Caco-2 (cell line): ENCODE measurements around the gene ATIC. TPM values are rescaled to one million over a fixed set of nuclear protein-coding genes. Genes with fewer than 3 reads are reported as not detected.
"Not testable (repeated sequence)": the region's sequence is repeated elsewhere in the genome, so short reads cannot be mapped to it uniquely, and the experiment has no call there.

ENCODE experiments used
- BruUV-seq: library from RNA; stranded (reverse); fragments of 400-500 nt; replicated peaks from 2 replicates; lab custom pipeline; 2021; lab: Mats Ljungman, UMichigan
- CTCF ChIA-PET: fragments of 300-600 bp; sonication (Branson Sonifier 250); formaldehyde crosslinking; loops from one replicate; lab custom pipeline; 2022; ENCODE audit warnings: antibody characterized with exemption; lab: Charles Lee
- POLR2A ChIA-PET: fragments of 300-600 bp; sonication (Branson Sonifier 250); formaldehyde crosslinking; loops from one replicate; lab custom pipeline; 2022; ENCODE audit warnings: antibody characterized with exemption; lab: Charles Lee
- DNase-seq, 2 experiments: peaks; one replicate each; pipeline versions ENCODE4 v3.0.0 to v3.0.0-alpha.2; 2020 to 2022
- H3K27me3 ChIP-seq: replicated peaks from 2 replicates; pipeline ENCODE4 v1.6.0; 2011; ENCODE audit warnings: low read length; ENCODE audit not compliant: control insufficient read depth, insufficient read depth
- H3K36me3 ChIP-seq: 2 replicates; pipeline ENCODE4 v1.5.1; 2011; ENCODE audit warnings: low read length; ENCODE audit not compliant: control insufficient read depth, insufficient read depth
- H3K4me1 ChIP-seq: fragments of 250-450 bp; sonication (Bioruptor Pico); 2 replicates; pipeline ENCODE4 v1.5.1; 2020; ENCODE audit warnings: mild to moderate bottlenecking
- H3K4me3 ChIP-seq: 2 replicates; pipeline ENCODE4 v1.5.1; 2011; ENCODE audit warnings: low read depth, mild to moderate bottlenecking, control low read depth, low read length
- H3K9me3 ChIP-seq: fragments of 250-450 bp; sonication (Bioruptor Pico); 2 replicates; pipeline ENCODE4 v1.5.1; 2020; ENCODE audit warnings: mild to moderate bottlenecking, moderate library complexity
- H3K27ac Mint-ChIP-seq: one replicate; pipeline ENCODE4 v1.8.0; 2022; ENCODE audit warnings: mixed read lengths; ENCODE audit not compliant: unreplicated experiment
- H3K27me3 Mint-ChIP-seq: one replicate; pipeline ENCODE4 v1.8.0; 2022; ENCODE audit warnings: mixed read lengths; ENCODE audit not compliant: insufficient read depth, unreplicated experiment
- H3K36me3 Mint-ChIP-seq: one replicate; pipeline ENCODE4 v1.8.0; 2022; ENCODE audit warnings: mild to moderate bottlenecking, mixed read lengths; ENCODE audit not compliant: insufficient read depth, unreplicated experiment
- H3K4me1 Mint-ChIP-seq: one replicate; pipeline ENCODE4 v1.8.0; 2022; ENCODE audit warnings: low read depth, mixed read lengths; ENCODE audit not compliant: unreplicated experiment
- H3K4me3 Mint-ChIP-seq: one replicate; pipeline ENCODE4 v1.8.0; 2022; ENCODE audit warnings: mild to moderate bottlenecking, moderate library complexity, mixed read lengths; ENCODE audit not compliant: unreplicated experiment
- H3K9me3 Mint-ChIP-seq: one replicate; pipeline ENCODE4 v1.8.0; 2022; ENCODE audit warnings: mixed read lengths; ENCODE audit not compliant: unreplicated experiment
- CTCF ChIP-seq, 2 experiments: fragments of 200-600 bp in 1 of 2; IDR thresholded peaks; 1 replicate in 1 of 2; 2 replicates in 1 of 2; pipeline versions ENCODE4 v1.5.1 to v1.8.0; 2011 to 2022; ENCODE audit warnings: antibody characterized with exemption in 1 of 2, control low read depth in 1 of 2, inconsistent platforms in 1 of 2, low read depth in 1 of 2, low read length in 1 of 2, mild to moderate bottlenecking in 1 of 2, moderate library complexity in 1 of 2; ENCODE audit not compliant: insufficient read depth in 1 of 2, severe bottlenecking in 1 of 2, unreplicated experiment in 1 of 2
- intact Hi-C: fragments of 100-400 bp; cut with micrococcal nuclease; formaldehyde crosslinking; loops from one replicate; pipeline ENCODE4 v1.10.0; 2022; ENCODE audit not compliant: unreplicated experiment
- total RNA-seq: library from RNA; stranded (reverse); gene quantifications from 2 replicates; pipeline ENCODE4 v1.2.3, GENCODE V29; 2022

The ATIC gene
- total RNA-seq, 1 experiment from 2014 or later, result 318 TPM

GRCh38 chr2:215301994-215302393 lies 9.9 kb upstream of the ATIC start:
- Histone ChIP-seq H3K4me3 (no peak overlapping the region), H3K36me3 (no peaks in the 10 kb centered on the region), H3K9me3 (peaks cover 7% of the 10 kb centered on the region; the same call in 1 of the 2 replicates), H3K27me3 (no peaks in the 10 kb centered on the region), H3K4me1 (peaks cover 5% of the 10 kb centered on the region; the same call in 1 of the 2 replicates)
- DNase-seq, result no peak
- intact Hi-C loops, result no loop called here
- POLR2A ChIA-PET, result no interaction called here
- H3K27me3 Mint-ChIP-seq, result no peaks in the 10 kb centered on the region
- H3K36me3 Mint-ChIP-seq, result no peaks in the 10 kb centered on the region
- peaks cover 10% of the 10 kb centered on the region for H3K9me3 Mint-ChIP-seq
- peaks cover 9% of the 10 kb centered on the region for H3K4me1 Mint-ChIP-seq
- H3K27ac Mint-ChIP-seq, result no peak overlapping the region
- H3K4me3 Mint-ChIP-seq, result no peak overlapping the region
- CTCF ChIA-PET, result no interaction called here
- TF ChIP-seq CTCF (IDR thresholded peaks at IDR 0.05; ENCODE audit: insufficient read depth in 1 of 2, low read depth in 1 of 2, low read length in 1 of 2, severe bottlenecking in 1 of 2, unreplicated experiment in 1 of 2), result no peak
- BruUV-seq, result no TSS peak

- Mint-ChIP-seq H3K36me3 (peaks cover 44% of the 10 kb centered on the region), H3K4me1 (peaks cover 23% of the 10 kb centered on the region), H3K4me3 (peak overlapping the region; percentile 87)
- POLR2A ChIA-PET, result interaction anchor here (0.6 to 1.1 kb wide), 2 partner anchors 274 to 502 kb away, joined by 3 to 7 read pairs; partner anchors contain the start of gene BARD1
- H3K9me3 ChIP-seq, H3K27me3 ChIP-seq, H3K36me3 ChIP-seq, H3K27me3 Mint-ChIP-seq, H3K27ac Mint-ChIP-seq, CTCF ChIA-PET, H3K9me3 Mint-ChIP-seq: not testable (repeated sequence)
- BruUV-seq, result TSS peak; percentile 88
- peak in 1 of 2 experiments; percentile 12 for DNase-seq
- intact Hi-C loops, result loop anchor here (2.0 to 10.0 kb wide), 4 partner anchors 304 to 801 kb away; partner anchors contain the start of gene BARD1
- H3K4me1 ChIP-seq, result peaks cover 25% of the 10 kb centered on the region
- peak overlapping the region; percentile 57 for H3K4me3 ChIP-seq
These were observed 617 bp upstream of the ATIC start for GRCh38 chr2:215311259-215311624.

- H3K4me1 Mint-ChIP-seq, result peaks cover 23% of the 10 kb centered on the region
- H3K4me3 ChIP-seq, result peak overlapping the region; percentile 57
- no peaks in the 10 kb centered on the region for H3K27me3 ChIP-seq
- H3K4me3 Mint-ChIP-seq, result peak overlapping the region; percentile 87
- POLR2A ChIA-PET, result no interaction called here
- H3K27ac Mint-ChIP-seq, result peak overlapping the region; percentile 40
- peak in 1 of 2 experiments; percentile 18 for DNase-seq
- TSS peak; percentile 44 for BruUV-seq
- H3K9me3 ChIP-seq, result no peaks in the 10 kb centered on the region
- H3K36me3 Mint-ChIP-seq, result peaks cover 64% of the 10 kb centered on the region
- H3K27me3 Mint-ChIP-seq, result no peaks in the 10 kb centered on the region
- H3K9me3 Mint-ChIP-seq, result no peaks in the 10 kb centered on the region
- CTCF ChIA-PET, result no interaction called here
- H3K36me3 ChIP-seq, result no peaks in the 10 kb centered on the region
- intact Hi-C loops, result loop anchor here (5.0 to 10.0 kb wide), 3 partner anchors 302 to 799 kb away; no protein-coding TSS in a partner anchor
- TF ChIP-seq CTCF (IDR thresholded peaks at IDR 0.05; ENCODE audit: insufficient read depth in 1 of 2, low read depth in 1 of 2, low read length in 1 of 2, severe bottlenecking in 1 of 2, unreplicated experiment in 1 of 2), result no peak
- H3K4me1 ChIP-seq, result peaks cover 25% of the 10 kb centered on the region
These were observed 1.4 kb downstream of the ATIC start for GRCh38 chr2:215313255-215313613.
